Measurements from ENCODE around the gene USPL1.

USPL1 gene

GRCh38 chr13:30664689-30665275 is 47.1 kb downstream of the USPL1 start:
- DNase-seq, result peak; percentile 71

- DNase-seq, result no peak
Measured at GRCh38 chr13:30665638-30666037, 47.9 kb downstream of the USPL1 start.

- no peak for DNase-seq
Measured at GRCh38 chr13:30666113-30666512, 48.4 kb downstream of the USPL1 start.

- no peak for DNase-seq
Measured at GRCh38 chr13:30667014-30667413, 49.3 kb downstream of the USPL1 start.

GRCh38 chr13:30668312-30668711 is 50.6 kb downstream of the USPL1 start:
- DNase-seq, result no peak

GRCh38 chr13:30671271-30671815 is 53.6 kb downstream of the USPL1 start:
- DNase-seq, result no peak

GRCh38 chr13:30673669-30674521 is 56.2 kb downstream of the USPL1 start:
- peak; percentile 89 for DNase-seq

- peak; percentile 39 for DNase-seq
Measured at GRCh38 chr13:30675717-30676116, 58.0 kb downstream of the USPL1 start.

GRCh38 chr13:30676672-30677071 is 59.0 kb downstream of the USPL1 start:
- DNase-seq, result no peak

- peak; percentile 45 for DNase-seq
Measured at GRCh38 chr13:30679483-30680330, 62.0 kb downstream of the USPL1 start.

GRCh38 chr13:30681843-30682242 is 64.1 kb downstream of the USPL1 start:
- peak; percentile 90 for DNase-seq

- no peak for DNase-seq
Measured at GRCh38 chr13:30685320-30685859, 67.7 kb downstream of the USPL1 start.

- DNase-seq, result no peak
Measured at GRCh38 chr13:30685987-30686386, 68.3 kb downstream of the USPL1 start.

- no peak for DNase-seq
Measured at GRCh38 chr13:30687601-30688000, 69.9 kb downstream of the USPL1 start.

GRCh38 chr13:30689752-30690151 is 72.0 kb downstream of the USPL1 start:
- no peak for DNase-seq

GRCh38 chr13:30690282-30691188 is 72.8 kb downstream of the USPL1 start:
- DNase-seq, result peak; percentile 93

- DNase-seq, result peak; percentile 57
Measured at GRCh38 chr13:30692113-30692512, 74.4 kb downstream of the USPL1 start.

GRCh38 chr13:30696278-30697176 is 78.8 kb downstream of the USPL1 start:
- peak; percentile 85 for DNase-seq

GRCh38 chr13:30697177-30697953 is 79.6 kb downstream of the USPL1 start:
- peak; percentile 60 for DNase-seq

- no peak for DNase-seq
Measured at GRCh38 chr13:30697996-30698401, 80.3 kb downstream of the USPL1 start.

All from inflammatory macrophage treated with lipopolysaccharide for 4 hours (primary cell).